ENCODE data around the gene CREG2.
"Not testable (repeated sequence)": the region's sequence is repeated elsewhere in the genome, so short reads cannot be mapped to it uniquely, and the experiment has no call there.

The CREG2 gene

DNA sequence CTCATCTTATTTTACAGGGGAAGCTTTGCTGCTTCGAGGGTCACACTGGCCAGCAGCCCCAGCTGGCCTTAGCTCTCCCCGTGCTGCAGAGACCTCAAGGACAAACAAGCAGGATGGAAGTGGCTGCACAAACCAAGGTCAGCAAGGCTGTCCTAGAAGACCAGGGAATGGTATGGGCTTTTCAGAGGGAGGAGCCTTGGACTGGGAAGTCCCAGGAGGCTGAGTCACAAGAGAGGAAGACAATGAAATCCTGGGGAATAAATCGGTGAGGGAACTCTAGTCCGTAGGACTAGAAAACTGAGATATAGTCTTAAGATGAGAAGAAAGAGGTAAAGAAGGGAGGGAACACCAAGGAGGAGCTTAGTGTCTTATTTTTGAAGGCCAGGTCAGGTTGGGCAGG, 15.7 kb downstream of the CREG2 start:
- no peak for DNase-seq

DNA sequence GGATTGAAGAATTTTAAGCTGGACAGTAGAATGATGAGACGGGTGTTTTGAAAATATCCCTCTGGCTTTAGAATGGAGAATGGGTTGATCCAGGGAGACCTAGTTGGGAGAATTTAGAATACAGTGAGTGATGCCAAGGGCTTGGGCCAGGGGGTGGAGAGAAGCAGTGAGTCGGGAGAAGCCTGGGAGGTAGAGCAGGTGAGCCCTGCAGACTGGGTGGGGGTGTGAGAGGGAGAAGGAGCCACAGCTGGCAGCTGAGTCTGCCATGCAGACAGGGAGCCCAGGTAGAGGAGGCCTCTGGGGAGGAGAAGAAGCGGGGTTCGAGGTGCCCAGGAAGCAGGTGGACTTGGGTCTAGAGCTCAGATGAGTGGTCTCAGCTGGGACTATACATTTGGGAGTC, 18.2 kb downstream of the CREG2 start:
- no peak for DNase-seq

GRCh38 chr2:101368376-101368775, 18.9 kb downstream of the CREG2 start:
- no peak for DNase-seq

DNA sequence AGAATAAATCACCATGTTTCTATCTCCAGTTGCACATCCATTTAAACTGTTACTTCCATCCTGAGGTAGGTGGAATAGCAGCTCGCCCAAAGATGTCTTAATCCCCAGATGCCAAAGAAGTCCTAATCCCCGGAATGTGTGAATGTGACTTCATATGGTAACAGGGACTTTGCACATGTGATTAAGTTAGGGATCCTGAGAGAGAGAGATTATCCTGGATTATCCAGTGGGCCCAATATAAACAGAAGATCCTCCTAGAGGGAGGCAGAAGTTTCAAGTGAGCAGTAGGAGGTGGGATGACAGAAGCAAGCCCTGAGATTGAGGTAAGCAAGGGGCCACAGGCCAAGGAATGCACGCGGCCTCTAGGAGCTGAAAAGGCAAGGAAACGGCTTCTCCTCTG, 19.8 kb downstream of the CREG2 start:
- no peak for DNase-seq

- no peak for DNase-seq
These were observed 22.4 kb downstream of the CREG2 start for GRCh38 chr2:101364878-101365277.

- no peak for DNase-seq
These were observed 24.5 kb downstream of the CREG2 start for GRCh38 chr2:101362777-101363176.

DNA sequence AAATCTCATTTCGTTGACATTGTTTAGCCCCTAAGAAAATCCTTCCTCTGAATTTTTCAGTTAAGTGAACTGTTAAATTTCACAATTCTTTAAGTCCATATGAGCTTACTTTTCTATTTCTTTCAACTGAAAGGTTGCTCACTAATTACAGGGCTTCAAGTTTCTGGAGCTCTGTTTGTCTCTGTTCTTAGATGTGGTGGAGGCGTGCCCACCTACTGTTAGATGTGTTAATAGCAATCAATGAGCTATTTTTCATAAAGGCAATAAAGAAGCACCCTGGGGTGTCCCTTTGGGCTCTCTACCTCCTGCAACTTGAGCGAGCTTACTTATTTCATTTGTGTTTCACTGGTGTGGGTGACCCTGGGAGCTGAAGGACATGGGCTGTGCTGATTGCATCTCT, 25.0 kb downstream of the CREG2 start:
- no peak for DNase-seq

DNA sequence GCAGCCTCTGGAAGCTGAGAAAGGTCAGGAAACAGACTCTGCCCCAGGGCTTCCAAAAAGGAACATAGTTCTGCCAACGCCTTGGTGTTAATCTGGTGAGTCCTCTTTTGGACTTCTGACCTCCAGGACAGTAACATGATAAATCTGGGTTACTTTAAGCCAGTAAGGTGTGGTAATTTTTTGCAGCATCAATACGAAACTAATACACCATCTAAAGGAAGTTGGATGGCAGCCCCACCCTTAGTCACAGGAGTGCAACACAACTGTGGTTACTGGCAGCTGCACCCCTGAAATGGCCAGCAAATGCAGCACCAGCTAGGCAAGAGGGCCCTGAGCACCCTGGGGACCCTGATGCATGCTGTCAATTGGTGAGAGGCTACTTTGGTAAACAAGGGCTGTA, 25.8 kb downstream of the CREG2 start:
- DNase-seq, result peak; percentile 25

- DNase-seq, result no peak
These were observed 26.2 kb downstream of the CREG2 start for GRCh38 chr2:101361121-101361520.

DNA sequence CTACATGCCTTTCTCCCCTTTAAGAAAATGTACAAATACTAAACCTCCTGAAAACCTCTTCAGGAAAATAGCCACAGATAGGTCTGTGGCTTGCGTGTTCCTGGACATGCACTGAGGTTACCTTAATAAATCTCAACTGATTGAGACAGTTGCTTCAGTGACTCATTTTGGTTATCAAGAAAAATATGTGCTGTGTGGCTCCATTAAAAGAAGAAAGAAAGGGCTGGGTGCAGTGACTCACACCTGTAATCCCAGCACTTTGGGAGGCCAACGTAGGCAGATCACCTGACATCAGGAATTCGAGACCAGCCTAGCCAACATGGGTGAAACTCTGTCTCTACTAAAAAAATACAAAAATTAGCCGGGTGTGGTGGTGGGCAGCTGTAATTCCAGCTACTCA, 27.1 kb downstream of the CREG2 start:
- no peak for DNase-seq

DNA sequence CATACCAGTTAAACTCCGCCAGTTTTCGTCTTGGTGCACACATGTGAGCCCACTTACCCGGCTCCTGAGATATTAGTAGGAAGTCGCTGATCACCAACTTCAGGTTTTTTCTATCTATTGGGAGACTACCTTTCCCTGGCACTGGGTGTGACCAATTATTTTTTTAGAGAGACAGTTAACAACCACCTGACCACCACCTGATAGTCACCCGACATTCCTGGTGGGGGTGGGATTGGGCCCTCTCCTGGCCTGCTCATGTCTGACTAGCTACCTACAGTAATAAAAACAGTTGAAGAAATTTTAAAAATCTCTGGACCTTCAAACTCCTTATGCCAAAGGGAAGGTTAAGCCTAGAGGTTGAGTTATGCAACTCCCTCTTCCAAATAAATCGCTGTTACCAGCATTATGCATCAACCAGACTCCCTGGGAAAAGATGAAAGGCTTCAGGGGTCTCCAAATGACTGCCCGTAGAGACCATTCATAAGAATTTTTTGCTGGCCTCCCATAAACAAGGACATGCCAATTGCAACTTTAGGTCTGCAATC, 27.8 kb downstream of the CREG2 start:
- no peak for DNase-seq

DNA sequence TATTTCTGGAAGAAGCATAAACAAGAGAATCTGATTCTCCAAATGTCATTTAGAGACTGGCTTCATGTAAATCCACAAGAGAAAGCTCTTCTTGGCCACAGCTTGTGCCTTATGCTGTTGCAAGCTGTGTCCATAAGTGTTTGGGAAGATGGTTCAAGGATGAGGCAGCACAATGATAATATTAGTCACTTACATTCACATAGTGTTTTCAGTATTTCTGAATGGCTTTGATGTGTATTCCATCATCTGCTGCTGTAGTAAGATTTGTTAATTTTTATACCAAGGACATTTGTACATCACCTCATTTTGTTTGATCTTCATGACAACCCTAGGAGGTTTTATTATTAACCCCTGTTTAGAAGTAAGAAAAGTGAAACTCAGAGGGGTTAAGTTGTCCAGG, 29.9 kb downstream of the CREG2 start:
- DNase-seq, result no peak

DNA sequence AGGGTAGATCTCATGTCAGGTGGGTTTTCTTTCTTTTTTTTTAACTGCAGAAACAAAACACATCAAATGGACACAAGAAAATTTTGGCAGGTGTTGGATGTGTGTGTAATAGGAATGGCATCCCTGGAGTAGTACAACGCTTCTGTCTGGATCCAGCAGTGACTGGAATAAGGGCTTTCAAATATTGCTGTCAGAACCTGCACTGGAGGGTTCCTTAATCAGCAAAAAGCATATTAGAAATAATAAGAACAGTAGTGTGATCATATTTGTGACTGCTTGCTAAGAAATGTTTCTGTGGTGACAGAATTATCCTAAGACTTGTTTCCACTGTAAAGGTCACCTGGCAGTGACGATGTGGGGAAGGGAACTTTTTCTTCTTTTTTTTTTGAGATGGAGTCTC, 30.8 kb downstream of the CREG2 start:
- DNase-seq, result no peak

DNA sequence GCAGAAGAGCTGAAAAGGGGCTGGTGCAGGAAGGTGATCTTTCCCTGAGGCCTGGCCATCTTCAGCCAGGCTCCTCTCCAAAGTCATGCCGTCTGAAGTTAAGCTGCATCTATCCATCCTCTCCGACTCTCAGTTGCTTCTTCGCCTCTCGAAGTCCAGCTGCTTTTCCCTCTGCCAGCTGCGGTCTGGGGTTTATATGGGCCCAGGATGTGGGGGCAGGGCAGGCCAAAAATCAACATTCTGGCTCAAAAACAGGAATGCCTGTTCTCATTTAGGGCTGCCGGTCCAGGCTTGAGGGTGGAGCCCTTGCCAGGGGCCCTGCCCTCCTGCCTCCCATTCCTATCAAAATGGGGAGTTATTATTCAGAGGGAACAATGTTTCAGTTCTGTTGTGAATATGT, 31.2 kb downstream of the CREG2 start:
- no peak for DNase-seq

GRCh38 chr2:101355401-101356054, 31.8 kb downstream of the CREG2 start:
- no peak for DNase-seq

DNA sequence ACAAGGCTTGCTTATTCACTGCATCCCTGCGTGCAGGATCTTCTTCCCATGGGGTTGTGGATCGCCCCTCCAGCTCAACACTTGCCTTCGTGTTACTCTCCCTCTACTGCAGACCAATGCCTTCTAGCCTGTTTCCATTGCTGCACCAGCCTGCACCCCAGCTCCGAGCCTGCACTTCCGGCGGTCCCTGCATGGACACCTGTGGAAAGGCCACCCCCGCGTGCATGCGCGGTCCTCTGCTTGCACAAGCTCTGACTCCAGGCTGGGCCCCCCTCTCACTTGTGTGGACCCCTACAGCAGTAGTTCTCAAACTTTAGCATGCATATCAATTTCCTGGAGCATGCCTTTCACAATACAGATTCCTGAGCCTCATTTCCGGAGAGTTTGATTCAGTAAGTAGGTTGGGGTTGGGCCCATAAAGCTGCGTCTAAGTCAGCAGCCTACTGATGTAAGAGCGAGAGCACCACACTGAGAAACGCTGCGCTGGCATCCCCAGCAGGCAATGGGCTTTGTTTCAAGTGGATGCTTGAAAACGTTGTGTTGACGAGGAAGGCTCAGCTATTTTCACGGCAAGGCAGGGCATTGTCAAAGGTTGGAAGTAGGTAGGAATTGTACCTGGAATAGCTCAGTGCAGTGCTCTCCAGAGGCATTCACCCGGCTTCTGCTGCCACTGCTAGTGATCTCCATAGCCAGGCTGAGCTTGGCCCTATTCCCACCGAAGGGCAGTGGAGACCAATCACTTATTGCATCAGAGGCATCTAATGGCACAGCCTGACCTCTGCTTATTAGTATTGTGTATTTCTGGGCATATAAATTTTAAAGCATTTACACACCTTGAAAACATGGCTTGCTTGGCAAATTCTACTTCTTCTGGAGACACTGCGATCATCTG, 32.6 kb downstream of the CREG2 start:
- no peak for DNase-seq

DNA sequence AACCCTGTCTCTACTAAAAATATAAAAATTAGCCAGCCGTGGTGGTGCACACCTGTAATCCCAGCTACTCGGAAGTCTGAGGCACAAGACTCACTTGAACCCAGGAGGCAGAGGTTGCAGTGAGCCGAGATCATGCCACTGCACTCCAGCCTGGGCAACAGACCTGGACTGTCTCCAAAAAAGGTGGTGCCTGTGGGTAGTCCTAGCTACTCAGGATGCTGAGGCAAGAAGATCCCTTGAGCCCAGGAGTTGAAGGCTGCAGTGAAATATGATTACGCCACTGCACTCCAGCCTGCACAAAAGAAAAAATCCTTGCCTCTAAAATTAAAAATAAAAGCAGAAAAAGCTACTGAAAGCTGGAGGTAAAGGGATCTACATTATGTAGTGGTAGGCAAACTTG, 34.7 kb downstream of the CREG2 start:
- DNase-seq, result not testable (repeated sequence)

DNA sequence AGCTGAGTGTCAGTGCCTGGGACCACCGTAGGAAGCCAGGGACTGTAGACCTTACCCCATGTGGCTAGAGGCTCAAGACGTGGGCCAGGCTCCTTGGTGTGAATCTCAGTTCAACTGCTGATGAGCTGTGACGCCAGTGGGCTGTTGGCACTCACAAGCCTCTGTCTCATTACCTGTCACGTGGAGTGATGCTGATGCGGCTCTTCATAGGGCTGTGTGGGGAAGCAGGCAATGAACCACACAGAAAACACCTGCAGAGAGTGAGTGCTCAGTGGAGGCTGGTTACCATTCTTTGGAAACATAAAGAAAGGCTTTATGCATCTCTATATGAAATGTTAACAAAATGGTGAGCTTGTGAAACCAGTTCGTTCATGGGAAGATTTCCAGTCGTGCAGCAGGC, 36.1 kb downstream of the CREG2 start:
- DNase-seq, result no peak

DNA sequence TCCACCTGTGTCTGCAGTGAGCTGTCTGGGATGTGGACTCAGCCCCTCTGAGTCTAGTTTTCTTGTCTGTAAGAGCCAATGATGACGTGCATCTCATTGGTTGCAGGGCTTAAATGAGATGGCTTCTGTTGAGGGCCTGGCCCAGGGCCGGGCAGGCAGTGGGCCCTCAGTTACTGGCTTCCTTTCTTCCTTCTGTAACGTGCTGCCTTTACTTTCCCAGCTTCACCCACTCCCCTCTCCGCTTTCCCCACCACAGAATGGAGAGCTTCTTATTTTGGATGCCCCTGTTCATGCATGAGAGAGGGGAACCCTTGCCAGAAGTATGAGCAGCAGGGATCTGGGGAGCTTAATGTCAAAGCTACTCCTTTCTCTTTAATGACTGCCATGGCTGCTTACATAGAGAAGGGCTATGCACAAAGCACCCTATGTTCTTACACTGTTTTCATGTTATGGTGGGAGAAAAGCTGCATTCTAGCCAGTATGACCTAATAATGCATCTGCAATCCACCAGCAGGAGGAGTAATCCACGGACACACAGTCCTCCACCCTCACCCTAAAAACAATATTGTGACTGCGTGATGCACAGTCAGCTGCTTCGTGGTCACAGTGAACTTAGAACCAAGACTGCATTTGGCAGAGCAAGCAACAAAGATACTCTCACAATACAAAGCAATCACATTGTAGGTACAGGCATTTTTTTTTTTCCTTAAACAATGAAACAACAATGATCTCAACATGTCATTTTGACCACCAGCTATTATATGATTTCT, 37.2 kb downstream of the CREG2 start:
- no peak for DNase-seq

- no peak for DNase-seq
These were observed 38.4 kb downstream of the CREG2 start for GRCh38 chr2:101348883-101349282.

DNA sequence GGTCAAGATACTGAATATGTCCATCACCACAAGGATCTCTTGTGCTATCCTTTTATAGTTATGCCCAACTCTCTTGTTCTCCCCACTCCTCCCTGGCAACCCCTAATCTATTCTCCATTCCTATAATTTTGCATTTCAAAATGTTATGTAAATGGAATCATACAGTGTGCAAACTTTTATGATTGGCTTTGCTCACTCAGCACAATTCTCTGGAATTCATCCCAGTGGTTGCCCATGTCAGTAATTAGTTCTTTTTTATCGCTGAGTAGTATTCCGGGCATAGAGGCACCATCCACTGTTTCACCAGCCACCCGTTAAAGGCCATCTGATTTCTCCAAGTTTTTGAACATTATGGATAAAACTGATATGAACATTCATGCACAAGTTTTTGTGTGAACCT, 40.4 kb downstream of the CREG2 start:
- DNase-seq, result no peak

DNA sequence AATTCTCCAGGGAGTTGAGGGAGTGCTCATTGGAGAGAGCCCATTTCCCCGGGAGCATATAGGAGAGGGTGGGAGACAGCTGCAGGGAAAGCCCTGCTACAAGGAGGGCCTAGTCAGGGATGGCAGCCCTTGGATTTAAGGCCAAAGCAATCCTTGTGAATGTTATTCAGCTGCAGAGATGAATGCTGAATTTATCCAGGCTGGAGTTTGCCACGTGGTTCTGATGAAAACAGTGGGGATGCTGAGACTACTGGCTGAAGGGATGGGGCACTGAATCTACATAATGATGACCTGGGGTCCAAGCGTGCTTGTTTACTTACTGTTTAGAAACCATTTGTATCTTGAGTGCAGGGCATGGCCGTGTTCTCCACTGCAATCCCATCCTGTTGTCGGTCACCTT, 43.2 kb downstream of the CREG2 start:
- no peak for DNase-seq

GRCh38 chr2:101342625-101343008, 44.7 kb downstream of the CREG2 start:
- no peak for DNase-seq
